ENCODE results near the gene LSM7.

Gene LSM7

DNA sequence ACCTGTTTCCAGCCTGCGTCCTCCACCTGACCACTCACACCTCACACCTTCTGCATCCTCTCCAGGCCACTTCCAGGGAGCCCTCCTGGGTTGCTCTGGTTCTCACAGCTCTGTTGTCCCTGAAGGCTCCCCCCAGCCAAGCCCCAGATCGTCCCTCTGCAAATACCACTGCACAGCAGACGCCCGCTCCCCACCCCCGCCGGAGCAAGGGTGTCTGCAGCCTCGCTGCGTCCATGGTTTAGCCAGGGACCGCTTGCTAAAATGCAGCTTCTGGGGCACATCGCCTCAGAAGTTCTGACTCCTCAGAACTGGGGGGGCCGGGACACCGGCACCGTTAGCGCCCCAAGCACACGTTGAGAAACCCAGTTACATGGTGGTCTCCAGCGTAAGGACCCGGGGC lies 21.4 kb downstream of the LSM7 start:
- H3K36me3 Mint-ChIP-seq = no peaks in the 10 kb centered on the region
- H3K4me1 Mint-ChIP-seq = peaks cover 18% of the 10 kb centered on the region
- no peaks in the 10 kb centered on the region for H3K9me3 Mint-ChIP-seq
- no peak overlapping the region for H3K27ac Mint-ChIP-seq
- no peak for ATAC-seq
- no peak for DNase-seq (ENCODE audit: low spot score in 2 of 2)
- H3K4me3 Mint-ChIP-seq = no peak overlapping the region

GRCh38 chr19:2306281-2306806 lies 22.0 kb downstream of the LSM7 start:
- Mint-ChIP-seq H3K36me3 (no peaks in the 10 kb centered on the region), H3K4me1 (peaks cover 18% of the 10 kb centered on the region), H3K27ac (no peak overlapping the region), H3K9me3 (no peaks in the 10 kb centered on the region), H3K4me3 (no peak overlapping the region)
- ATAC-seq (no peak), DNase-seq (ENCODE audit: low spot score in 2 of 2) (no peak)

DNA sequence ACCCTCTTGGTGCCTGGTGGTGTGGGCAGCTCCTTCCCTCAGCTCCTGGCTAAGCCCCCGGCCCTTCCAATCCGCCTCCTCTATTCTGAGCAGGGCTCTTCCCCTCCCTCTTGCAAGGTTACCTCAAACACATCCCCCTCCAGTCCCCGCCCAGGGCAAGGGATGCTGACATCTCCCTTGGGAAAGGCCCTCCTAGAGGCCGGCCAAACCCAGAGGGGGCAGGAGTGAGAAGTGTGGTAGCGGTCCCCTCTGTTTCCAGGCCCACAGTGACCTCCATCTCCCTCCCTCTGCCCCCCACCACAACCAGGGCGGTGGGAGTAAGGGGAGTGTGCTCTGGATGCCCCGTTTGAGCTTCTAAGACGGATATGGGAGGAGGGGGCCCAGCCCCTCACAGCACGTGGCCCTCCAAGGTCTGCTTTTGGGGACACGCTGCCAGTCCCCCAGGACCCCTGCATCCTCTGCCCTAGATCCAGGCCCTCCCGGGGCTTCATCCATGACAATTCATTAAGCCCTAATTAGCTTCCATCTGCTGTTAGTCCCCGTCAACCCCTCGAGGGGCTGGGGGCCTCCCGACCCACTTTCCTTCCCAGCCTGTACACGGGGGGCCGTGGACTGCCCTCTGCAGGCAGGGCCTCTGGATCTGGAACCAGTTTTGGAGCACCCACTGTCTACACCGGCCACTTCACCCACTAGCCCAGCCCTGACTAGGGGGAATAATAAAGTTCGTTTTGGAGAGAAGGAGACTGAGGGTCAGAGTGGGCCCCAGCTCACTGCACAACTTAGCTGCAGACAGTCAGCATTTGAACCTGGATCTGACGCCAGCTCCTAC lies 22.7 kb downstream of the LSM7 start:
- H3K27ac Mint-ChIP-seq = no peak overlapping the region

DNA sequence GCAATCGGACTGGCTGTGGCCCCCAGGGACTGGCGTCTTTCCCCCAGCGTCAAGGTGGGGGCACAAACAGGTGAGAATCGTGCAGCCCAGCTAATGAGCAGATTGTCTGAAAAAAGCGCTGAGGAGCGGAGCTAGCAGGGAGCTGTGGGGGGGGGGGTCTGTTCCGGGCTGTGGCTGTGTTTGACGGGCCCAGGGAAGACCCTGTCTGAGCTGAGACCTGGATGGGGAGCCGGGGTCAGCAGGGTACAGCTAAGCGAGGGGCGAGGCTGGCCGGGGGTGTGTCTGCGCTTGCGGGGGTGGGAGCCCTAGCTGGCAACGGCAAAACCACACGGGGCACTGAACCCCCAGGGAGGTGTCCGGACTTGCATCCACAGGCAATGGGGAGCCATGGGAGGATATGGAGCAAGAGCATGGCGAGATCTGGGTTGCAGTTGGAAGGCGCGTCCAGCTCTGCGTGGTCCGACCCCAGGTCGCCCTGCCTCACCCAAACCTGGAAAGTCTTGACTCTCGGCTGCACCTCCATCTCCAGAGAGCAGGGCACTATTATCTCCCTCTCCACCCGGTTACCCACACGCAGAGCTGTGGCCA lies 25.1 kb downstream of the LSM7 start:
- DNase-seq (ENCODE audit: low spot score in 2 of 2) = no peak
- H3K4me3 Mint-ChIP-seq = peak overlapping the region; percentile 34
- peaks cover 8% of the 10 kb centered on the region for H3K4me1 Mint-ChIP-seq
- ATAC-seq = no peak
- no peaks in the 10 kb centered on the region for H3K9me3 Mint-ChIP-seq
- H3K27ac Mint-ChIP-seq = peak overlapping the region; percentile 52
- H3K36me3 Mint-ChIP-seq = no peaks in the 10 kb centered on the region

More for the DNA sequence above, 22.7 kb downstream of the LSM7 start:
- H3K9me3 Mint-ChIP-seq = no peaks in the 10 kb centered on the region
- ATAC-seq = no peak
- H3K36me3 Mint-ChIP-seq = no peaks in the 10 kb centered on the region
- no peak overlapping the region for H3K4me3 Mint-ChIP-seq
- H3K4me1 Mint-ChIP-seq = peaks cover 18% of the 10 kb centered on the region
- no peak for DNase-seq (ENCODE audit: low spot score in 2 of 2)

DNA sequence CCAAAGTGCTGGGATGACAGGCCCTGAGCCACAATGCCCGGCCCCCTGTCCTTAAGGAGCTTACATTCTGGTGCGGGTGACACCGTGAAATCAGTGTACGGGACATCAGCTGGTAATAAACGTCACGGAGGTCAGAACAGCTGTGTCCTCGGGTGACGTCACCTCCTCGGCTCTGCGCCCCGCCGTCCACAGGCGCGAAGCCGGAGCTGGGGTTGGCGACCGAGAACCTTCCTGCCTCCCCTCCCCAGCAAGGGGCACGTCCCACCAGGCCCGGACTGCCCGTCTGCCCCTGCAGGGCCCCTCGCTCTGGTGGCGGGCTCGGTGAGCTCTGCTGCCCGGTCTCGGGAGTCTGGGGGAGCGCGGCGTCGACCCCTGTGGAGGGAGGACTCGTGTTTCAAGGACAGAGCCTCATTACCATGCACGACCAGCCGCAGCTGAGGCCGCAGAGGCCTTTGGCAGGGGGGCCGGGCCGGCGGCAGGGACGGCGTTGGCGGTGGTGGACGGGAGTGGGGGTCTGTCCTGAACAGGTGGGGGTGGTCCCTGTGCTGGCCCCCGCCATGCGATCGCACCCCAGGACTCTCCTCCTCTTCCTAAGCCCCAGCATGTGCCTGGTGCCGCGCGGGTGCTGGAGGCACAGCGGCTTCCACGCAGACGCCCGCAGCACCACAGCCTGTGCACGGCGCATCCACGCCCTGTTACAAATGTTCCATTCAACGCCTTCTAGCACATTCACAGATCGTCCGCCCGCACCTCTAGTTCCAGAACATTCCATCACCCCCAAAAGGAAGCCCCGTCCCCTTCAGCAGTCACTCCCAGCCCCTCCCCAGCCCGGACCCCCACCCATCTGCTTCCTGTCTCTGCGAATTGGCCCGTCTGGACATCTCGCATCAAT lies 25.8 kb downstream of the LSM7 start:
- DNase-seq (ENCODE audit: low spot score in 2 of 2) = no peak
- peak overlapping the region; percentile 34 for H3K4me3 Mint-ChIP-seq
- no peaks in the 10 kb centered on the region for H3K9me3 Mint-ChIP-seq
- peak; percentile 49 for ATAC-seq
- H3K36me3 Mint-ChIP-seq = no peaks in the 10 kb centered on the region
- H3K27ac Mint-ChIP-seq = peak overlapping the region; percentile 52
- H3K4me1 Mint-ChIP-seq = peaks cover 7% of the 10 kb centered on the region

DNA sequence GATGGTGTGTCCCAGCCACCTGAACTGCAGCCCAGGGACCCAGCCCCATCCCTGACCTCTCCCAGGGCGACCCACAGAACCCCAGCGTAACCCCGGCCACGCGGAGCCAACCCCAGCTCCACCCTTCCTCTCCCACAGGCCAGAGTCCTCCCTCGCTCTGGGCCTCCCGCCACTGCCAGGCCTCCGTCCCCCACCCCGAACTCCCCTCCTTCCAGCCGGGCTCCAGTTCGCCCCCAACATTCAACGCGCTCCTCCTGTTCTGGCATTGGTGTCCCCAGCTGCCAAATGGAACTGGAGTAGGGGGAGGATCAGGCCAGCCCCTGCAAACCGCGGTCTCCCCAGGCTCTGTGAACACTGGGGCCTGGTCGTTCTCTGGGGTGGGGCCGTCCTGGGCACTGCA lies 27.9 kb downstream of the LSM7 start:
- ATAC-seq (no peak), DNase-seq (ENCODE audit: low spot score in 2 of 2) (no peak)
- Mint-ChIP-seq H3K9me3 (no peaks in the 10 kb centered on the region), H3K27ac (no peak overlapping the region), H3K4me1 (peaks cover 7% of the 10 kb centered on the region), H3K36me3 (no peaks in the 10 kb centered on the region), H3K4me3 (no peak overlapping the region)

DNA sequence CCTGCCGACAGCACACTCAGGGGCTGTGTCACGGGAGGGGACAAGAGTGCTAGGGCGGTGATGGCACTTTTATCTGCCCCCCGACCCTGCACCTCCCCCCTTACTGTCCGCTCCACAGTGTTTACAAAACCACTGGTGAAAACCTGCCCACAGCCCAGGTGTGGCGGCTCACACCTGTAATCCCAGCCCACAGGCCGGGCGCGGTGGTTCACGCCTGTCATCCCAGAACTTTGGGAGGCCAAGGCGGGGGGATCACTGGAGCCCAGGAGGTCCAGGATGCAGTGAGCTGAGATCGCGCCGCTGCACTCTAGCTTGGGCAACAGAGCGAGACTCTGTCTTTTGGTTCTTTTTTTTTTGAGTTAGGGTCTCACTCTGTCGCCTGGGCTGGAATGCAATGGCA lies 32.2 kb downstream of the LSM7 start:
- no peaks in the 10 kb centered on the region for H3K9me3 Mint-ChIP-seq
- DNase-seq (ENCODE audit: low spot score in 2 of 2) (no peak), ATAC-seq (no peak)
- H3K36me3 Mint-ChIP-seq = peaks cover 15% of the 10 kb centered on the region
- H3K4me1 Mint-ChIP-seq = peaks cover 6% of the 10 kb centered on the region
- no peak overlapping the region for H3K27ac Mint-ChIP-seq
- no peak overlapping the region for H3K4me3 Mint-ChIP-seq

- ATAC-seq = no peak
- H3K27ac Mint-ChIP-seq = no peak overlapping the region
- peaks cover 10% of the 10 kb centered on the region for H3K4me1 Mint-ChIP-seq
- DNase-seq (ENCODE audit: low spot score in 2 of 2) = no peak
- H3K36me3 Mint-ChIP-seq = peaks cover 15% of the 10 kb centered on the region
- H3K9me3 Mint-ChIP-seq = no peaks in the 10 kb centered on the region
- H3K4me3 Mint-ChIP-seq = no peak overlapping the region
Observed at GRCh38 chr19:2294687-2295335, 33.6 kb downstream of the LSM7 start.

GRCh38 chr19:2291185-2291751 lies 37.1 kb downstream of the LSM7 start:
- H3K9me3 Mint-ChIP-seq = no peaks in the 10 kb centered on the region
- DNase-seq (ENCODE audit: low spot score in 2 of 2) = no peak
- H3K4me1 Mint-ChIP-seq = peaks cover 29% of the 10 kb centered on the region
- peak overlapping the region; percentile 77 for H3K4me3 Mint-ChIP-seq
- no peak for ATAC-seq
- H3K36me3 Mint-ChIP-seq = peaks cover 23% of the 10 kb centered on the region
- no peak overlapping the region for H3K27ac Mint-ChIP-seq

- Mint-ChIP-seq H3K4me1 (peaks cover 29% of the 10 kb centered on the region), H3K9me3 (no peaks in the 10 kb centered on the region), H3K27ac (no peak overlapping the region), H3K4me3 (peak overlapping the region; percentile 77), H3K36me3 (peaks cover 23% of the 10 kb centered on the region)
- no peak for DNase-seq (ENCODE audit: low spot score in 2 of 2)
- peak; percentile 38 for ATAC-seq
Observed at GRCh38 chr19:2290441-2291184, 37.8 kb downstream of the LSM7 start.

- peak; percentile 79 for ATAC-seq
- Mint-ChIP-seq H3K27ac (peak overlapping the region; percentile 94), H3K9me3 (no peaks in the 10 kb centered on the region), H3K36me3 (peaks cover 23% of the 10 kb centered on the region), H3K4me1 (peaks cover 29% of the 10 kb centered on the region), H3K4me3 (peak overlapping the region; percentile 77)
- DNase-seq (ENCODE audit: low spot score in 2 of 2) = peak in 1 of 2 donors; percentile 71
Observed at GRCh38 chr19:2289714-2290435, 38.5 kb downstream of the LSM7 start.

GRCh38 chr19:2288818-2289713 lies 39.3 kb downstream of the LSM7 start:
- H3K27ac Mint-ChIP-seq = peak overlapping the region; percentile 94
- peaks cover 27% of the 10 kb centered on the region for H3K4me1 Mint-ChIP-seq
- H3K4me3 Mint-ChIP-seq = peak overlapping the region; percentile 77
- peaks cover 24% of the 10 kb centered on the region for H3K36me3 Mint-ChIP-seq
- ATAC-seq (peak; percentile 22), DNase-seq (ENCODE audit: low spot score in 2 of 2) (no peak)
- no peaks in the 10 kb centered on the region for H3K9me3 Mint-ChIP-seq

- peaks cover 27% of the 10 kb centered on the region for H3K36me3 Mint-ChIP-seq
- no peaks in the 10 kb centered on the region for H3K9me3 Mint-ChIP-seq
- ATAC-seq (no peak), DNase-seq (ENCODE audit: low spot score in 2 of 2) (no peak)
- H3K4me1 Mint-ChIP-seq = peaks cover 22% of the 10 kb centered on the region
- peak overlapping the region; percentile 77 for H3K4me3 Mint-ChIP-seq
- H3K27ac Mint-ChIP-seq = peak overlapping the region; percentile 94
Observed at GRCh38 chr19:2288338-2288817, 40.0 kb downstream of the LSM7 start.

All from stimulated activated effector memory CD8-positive, alpha-beta T cell treated with anti-CD3 and anti-CD28 coated beads, Interleukin-12 subunit alpha, Interleukin-12 subunit beta, amount 100 ng/mL, for 72 hours (primary cell).